Middle frontal gyrus (tissue), 1 donor: ENCODE data around the gene CNN3.

ENCODE experiments used
- DNase-seq: peaks from one replicate; pipeline ENCODE4 v3.0.0-alpha.2; 2015; ENCODE audit warnings: low spot score; ENCODE audit errors: extremely low spot score

The CNN3 gene

DNA sequence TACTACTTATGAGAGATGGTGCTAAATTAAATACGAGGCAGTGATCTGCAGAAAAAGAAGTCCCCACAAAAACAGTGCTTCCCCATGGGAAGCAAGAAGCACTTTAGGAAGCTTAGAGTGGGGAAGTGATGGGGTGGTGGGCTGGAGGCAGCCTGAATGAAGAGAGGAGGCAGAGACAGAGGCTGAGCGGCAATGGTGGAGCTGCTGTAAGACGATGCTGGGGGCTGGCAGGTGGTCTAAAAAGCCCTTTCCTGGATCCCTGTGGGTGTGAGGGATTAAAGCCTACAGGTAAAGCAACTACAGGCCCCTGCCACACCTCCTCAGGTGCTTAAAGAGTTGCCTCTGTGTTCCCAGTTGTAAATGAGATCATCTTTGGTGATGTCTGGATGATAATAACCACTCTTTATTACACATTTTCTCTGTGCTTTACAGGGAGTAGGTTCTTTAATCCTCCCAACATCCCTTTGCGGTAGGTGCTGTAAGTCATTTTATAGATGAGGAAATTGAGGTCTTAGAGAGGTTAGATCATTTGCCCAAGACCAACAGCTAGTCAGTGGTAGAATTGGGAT, 39.2 kb downstream of the CNN3 start:
- DNase-seq: no peak

DNA sequence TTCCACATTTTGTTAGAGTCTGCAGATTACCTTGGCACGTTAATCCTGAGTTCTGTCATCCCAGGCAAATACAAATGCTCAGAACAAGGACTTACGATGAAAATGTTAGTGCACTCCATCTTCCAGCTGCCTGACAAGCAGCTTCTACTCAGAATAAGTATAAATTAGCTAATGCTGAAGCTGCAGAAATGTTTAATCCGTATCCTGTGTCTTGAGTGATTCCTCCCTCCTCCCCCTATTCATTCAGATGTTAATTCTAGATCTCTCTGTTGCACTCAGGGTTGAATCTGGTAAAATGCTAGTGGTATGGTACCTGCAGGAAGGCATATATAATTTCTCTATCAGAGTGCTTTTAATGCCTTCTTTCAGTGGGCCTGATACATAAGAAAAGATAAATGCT, 39.8 kb downstream of the CNN3 start:
- no peak for DNase-seq

DNA sequence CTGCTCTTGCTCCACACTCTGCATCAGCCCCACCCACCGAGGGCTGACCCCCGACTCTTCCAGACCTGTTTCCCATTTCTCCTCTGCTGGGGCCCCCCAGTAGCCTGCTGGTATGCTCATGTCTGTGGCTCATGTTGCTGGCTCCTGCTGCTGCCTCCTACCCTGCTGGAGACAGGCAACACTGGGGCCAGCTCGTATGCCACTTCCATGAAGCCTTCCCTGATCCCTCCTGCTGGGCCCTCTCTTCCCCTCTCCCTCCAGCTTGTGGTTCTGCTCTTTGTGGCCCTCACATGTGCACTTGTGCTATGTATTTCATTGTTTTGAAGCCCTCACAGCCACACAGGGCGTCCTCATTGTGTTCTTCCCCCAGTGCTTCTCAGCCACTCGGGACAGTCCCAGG, 40.5 kb downstream of the CNN3 start:
- DNase-seq: no peak

DNA sequence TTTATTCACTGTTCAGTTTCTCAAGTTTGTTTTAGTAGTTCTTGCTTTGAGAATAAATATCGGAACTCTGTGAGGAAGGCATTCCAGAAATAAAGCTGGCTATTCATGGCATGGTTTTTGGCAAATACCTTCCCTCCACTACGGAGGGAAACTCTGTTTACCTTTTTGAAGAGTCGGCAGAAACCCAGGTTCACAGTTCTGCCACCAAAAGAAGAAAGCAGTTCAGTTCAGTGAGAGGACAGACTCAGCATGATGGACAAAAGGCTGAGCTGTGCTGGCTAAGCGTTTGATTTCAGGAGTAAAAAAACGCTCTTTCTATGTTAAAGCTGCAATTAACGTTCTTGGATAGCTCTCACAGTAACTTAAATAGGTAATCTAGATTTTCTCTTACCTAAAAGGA, 42.4 kb downstream of the CNN3 start:
- DNase-seq: no peak

DNA sequence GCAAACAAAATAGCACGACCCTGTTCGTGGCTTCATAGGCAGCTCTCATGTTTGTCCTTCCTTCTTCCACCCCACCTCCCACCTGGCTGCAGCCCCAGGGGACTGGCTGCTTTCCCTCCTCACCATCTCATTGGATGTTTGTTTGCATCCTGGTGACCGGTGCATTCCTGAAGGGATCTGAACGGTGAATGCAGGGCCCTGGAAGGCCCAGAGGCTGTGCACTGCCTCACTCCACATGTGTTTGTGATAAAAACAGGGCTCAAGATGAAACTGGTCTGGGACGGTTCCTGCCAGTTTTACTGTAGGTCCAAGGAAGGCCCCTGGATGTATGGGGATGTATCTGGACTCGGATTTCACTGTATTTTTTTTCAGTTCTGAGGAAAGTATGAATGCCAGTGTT, 42.8 kb downstream of the CNN3 start:
- no peak for DNase-seq

DNA sequence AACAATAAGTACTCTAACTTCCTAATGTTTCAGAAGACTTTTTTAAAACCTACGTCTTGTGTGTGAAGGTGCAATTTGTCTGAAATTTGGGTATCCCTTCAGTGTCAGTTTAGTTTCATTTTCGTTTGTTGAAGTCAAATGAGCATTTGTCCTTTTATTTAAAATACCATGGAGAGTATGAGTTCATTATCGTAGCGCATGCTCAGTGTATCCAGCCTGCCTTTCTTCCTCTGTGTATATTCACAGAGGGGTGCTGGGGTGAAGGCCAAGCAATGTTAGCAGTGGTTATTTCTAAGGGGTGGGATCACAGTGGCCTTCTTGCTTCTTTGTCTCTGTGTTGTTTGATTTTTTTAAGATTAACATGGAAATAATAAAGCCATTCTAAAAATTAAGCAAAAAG, 43.2 kb downstream of the CNN3 start:
- no peak for DNase-seq

DNA sequence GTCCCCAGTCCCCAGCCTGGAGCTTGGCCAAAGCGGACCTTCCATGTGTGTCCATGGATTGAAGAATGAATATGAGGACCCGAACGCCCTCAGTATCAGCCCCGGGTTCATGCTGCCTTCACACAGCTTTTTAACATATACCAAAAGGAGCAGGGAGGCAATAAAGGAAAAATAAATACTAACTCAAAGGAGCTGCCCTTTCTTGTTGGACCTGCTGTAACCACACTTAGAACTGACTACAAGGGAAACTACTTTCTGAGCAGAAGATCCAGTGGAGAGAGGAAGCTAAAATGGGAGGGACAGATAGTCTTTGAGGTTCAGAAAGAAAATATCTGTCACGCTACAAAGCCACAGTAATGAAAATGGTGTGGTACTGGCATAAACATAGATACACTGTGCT, 48.6 kb downstream of the CNN3 start:
- no peak for DNase-seq

DNA sequence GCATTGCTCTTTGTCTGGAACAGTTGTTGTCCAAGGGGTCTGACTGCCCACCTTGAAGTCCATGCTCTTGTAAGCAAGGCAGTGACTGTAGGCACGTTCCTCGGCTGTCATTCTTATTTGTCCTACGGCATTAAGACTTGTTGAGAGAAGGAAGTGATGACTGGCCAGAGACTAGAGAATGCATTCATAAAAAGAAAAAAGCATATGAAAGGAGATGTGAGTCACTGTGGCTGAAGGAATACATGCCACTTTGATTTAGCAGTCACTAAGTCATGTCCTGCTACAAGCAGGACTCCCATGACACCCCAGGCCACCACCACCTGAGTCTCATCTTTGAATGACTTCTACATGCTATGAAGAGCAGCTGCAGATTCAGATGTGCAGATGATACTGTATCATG, 50.5 kb downstream of the CNN3 start:
- no peak for DNase-seq

DNA sequence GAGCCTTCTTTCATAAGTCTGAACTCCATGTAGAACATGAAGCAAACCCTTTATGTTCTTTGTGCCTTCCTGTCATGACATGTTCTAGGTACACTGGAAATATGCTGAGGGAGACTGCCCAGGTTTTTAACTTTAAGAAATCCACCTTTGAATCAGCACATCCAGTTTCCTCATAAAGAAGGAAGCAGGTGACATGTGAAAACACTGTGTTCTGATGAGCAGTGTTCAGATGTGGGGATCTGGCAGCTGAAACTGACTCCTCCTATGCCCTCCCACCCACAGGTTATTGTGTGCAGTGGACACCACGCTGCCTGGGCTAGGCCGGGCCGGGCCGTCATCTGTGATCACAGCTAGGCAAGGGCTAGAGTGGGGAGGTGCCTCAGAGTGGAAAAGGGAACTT, 51.1 kb downstream of the CNN3 start:
- DNase-seq: no peak

DNA sequence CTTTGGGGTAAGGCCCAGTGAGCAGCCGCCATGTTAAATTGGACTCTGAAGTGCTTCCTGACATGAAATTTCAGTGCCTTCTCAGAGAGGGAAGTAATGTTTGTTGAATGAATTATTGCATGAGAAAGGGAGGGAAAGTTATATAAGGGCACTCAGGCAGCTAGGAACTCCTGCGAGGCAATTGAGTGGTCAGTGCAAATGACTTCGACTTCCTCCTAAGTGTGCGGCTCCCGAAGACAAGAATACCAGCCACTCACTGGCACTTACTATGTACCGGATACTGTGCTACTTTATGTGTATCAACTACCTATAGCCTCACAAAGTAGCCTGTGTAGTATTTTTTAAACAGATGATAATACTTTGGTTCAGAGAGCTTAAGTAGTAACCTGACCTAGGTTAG, 52.5 kb downstream of the CNN3 start:
- DNase-seq: no peak

DNA sequence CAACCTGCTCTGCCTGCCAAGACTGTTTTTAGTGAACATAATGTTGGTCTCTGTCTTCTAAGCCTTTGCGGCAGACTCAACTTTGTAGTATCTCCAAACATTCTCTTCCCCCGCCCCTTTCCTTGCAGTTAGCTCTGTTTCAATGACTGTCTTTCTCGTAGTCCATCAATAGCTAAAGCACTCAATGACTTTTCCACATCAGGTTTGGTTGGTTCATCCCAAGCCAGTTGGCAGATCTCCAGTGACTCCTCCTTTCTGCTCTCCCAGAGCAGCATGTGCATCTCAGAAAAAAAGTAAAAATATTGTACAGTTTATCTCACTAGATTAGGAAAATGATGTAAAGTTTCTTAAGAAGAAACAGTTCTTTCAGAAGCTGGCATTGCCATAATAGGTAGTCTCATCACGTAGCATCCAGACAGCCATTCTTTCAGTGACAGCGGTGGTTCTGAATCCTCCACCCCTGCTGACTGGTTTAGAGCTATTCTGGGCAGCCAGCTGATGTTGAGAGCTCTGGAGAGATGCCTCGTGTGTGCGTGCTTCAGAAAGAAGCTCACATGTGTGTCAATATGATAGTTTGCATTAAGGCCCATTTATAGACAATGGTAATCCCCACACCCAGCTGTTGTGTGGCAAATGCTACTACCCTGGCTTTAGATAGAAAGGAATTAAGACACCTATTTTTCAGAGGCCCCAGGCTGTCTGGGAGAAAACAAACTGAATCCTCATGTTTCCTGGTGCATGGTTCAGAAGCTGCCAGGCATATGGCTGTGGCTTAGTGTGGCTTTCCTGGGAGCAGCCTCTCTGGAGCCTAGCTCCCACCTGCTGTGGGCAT, 53.2 kb downstream of the CNN3 start:
- peak; percentile 77 for DNase-seq

DNA sequence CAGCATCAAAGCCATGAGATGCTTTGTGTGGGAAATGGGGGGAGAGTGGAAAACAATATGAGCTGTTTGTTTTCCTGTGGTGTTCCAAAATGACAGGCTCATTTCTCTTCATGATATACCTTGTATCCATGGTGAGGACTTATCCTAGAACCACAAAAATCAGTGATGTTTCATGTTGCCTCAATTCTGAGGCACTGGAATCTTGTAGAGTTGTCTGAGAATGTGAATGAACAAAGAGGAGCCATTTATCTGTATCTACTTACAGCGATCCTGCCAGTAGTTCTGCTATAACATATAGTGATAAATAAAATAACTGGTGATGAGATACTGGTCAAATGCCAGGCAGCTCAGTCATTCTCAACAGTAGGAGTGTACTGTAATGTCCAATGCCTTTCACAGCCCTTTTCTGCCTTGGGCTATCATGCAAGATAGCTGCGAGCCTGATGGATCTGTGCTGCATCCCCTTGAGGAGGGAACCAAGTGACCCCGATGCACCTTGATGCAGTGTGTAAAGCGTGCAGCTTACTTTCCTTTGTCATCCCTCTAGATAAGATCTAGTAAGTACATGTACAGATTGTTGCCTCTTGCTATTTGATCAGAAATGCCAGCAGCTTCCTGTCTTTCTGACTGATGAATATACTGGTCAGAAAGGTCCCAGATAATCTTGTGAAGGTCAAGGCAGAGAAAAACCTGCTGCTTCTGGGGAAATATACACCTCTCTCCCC, 54.0 kb downstream of the CNN3 start:
- no peak for DNase-seq

DNA sequence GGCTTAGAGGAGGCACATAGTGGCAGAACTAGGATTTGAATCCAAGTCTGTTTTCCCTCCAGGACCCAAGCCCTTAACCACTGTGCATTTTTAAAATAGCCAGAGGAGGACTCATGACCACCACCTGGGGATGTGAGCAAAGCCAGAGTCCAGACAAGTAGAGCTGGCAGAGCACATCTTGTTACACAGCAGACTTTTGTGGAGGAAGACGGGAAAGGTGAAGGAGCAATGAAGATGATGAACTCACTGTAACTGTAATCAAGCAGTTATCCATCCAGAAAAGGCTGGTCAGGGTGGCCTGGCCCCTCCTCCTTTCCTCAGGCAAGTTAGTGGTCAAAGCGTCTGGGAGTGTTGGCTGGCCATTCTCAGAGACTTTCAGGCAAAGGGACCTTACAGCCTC, 55.9 kb downstream of the CNN3 start:
- no peak for DNase-seq

DNA sequence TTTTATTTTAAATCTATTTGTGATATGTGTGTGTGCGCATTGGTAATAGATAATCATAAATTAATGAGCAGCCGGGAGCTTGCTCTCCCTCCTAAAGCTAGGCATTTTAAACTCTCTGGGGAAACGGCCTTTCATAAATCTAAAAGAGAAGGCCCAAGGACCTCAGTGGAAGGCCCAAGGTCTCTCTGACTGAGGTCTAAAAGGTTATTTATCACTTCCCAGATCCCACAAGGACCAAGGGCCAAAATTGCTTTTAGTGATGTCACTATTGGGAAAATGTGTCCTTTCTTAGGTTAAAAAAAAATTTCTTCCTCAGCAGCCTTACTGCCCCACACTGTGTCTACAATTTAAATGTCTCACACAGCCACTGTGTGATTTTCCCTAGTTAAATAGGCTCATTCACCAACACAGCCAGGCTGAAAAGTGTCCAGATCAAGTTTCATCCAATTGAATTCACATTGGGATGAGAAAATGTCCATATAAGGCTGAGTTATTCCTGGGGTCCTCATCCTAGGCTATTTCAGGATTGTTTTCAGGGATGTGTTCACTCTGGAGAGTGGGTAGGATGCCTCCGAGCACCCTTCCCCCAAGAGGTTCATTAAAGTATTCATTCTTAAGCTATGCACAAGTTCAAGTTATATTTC, 60.6 kb downstream of the CNN3 start:
- DNase-seq: no peak

DNA sequence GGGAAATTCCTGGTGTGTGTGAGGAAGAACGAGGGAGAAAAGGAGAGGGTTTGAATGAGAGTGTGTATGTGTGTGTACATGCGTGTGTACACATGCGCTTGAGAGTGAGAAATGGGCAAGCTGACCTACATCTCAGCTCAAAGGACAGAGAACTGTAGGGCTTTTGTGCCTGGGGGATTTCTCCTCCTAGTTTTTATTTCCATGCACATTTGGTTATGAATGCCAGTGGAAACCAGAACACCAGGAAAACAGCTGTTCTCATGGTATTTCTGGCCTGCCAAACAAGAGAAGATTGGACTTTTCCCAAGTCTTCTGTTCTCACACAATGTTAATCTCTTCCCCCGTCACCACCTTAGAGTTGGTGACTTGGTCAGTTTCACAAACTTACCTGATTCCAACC, 61.5 kb downstream of the CNN3 start:
- peak; percentile 12 for DNase-seq

DNA sequence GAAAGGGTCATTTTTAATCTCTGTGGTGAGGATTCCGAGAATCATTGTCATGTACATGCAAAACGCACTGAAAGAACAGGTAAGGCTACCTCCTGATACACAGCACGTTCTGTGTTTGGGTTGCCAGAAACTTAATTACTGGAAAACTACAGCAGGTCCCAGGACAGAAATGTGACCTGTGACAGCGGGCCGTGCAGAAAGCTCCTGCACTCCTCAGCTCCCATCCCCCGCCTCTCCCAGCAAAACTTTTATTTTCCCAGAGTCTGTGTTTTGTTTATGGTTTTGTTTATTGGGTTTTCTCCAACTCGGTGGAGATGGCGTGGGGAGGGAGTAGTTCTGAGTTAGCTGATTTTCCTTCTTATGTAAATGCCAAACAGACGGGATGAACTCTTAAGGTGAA, 62.1 kb downstream of the CNN3 start:
- DNase-seq: no peak

DNA sequence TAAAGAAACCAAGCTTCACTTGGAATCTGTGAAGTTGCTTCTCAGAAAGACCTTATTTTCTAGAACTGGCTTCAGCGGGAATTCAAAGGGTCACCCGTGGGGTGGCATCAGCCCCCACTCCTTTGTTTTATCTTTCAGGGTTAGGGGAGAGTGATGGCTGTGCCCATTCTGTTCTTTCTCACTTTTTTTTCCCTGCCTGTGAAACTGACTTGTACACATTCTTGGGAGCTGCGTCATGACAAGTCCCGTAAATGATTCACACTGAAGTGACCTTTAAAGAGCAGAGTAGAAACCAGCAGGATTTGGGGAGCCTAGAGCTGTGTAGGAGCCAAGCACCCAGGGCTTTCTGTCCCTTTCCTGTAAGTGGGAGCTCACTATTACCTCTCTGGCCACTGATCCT, 63.0 kb downstream of the CNN3 start:
- no peak for DNase-seq

DNA sequence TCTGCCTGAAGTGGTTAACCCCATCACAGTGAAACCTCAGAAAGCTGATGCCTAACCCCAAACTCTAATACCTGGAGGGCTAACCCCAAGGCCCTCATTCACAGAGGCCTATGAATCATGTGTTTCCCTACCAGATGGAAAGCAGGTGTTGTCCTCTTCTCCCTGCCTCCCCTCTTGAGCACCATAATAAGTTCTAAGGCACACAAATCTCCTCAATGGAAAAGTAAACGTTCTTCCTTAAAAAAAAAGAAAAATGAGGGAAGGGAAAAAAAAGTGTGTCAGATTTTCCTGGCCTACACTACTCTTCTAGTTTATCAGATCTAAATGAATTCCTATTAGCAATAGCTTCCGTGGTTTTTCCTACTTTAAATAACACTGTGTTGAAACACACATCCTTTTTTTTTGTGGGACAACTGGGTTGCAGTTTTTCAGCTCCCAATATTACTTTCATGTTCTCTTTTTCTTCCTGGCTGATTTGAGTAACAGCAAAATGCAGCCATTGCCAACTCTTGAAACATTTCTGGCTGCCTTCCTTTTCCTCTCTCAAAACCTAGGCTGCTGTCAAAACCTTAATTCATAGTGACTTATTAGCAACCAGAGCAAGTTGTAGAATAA, 63.5 kb downstream of the CNN3 start:
- no peak for DNase-seq

DNA sequence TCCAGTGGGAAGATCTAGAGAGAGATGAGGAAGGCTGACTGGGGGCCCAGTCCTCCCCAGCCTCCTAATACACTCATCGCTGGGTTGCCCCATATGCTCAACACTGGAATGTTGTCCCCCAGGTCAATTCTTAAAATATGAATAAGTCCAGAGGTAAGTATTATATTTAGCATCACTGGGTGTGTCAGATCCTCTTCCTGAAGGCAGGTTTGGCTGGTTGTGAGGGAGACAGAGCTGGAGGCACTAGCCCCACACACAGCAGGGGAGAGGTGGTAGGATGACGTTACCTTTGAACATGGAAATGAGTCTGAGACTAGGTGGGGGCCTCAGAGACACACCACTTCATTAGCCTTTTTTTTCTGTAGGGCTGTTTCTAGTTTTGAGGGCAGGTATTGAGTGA, 64.2 kb downstream of the CNN3 start:
- DNase-seq: no peak

DNA sequence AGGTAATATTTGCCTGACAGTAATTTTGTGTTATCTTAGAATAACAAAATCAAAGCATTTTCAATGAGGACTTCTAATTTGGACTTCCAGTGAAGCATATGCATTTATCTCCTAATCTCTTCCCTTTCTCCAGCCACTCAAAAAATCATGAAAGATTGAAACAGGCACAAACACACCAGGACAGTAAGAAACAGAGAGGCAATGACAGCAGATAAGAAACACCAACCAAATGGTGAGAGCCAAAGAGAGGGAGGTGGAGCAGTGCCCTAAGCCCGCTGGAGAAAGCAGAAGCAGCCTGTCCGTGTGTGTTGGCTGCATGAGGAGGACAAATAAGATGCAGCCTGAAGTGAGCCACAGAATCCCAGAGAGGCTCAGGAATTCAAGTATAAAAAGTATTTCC, 67.7 kb downstream of the CNN3 start:
- DNase-seq: no peak

DNA sequence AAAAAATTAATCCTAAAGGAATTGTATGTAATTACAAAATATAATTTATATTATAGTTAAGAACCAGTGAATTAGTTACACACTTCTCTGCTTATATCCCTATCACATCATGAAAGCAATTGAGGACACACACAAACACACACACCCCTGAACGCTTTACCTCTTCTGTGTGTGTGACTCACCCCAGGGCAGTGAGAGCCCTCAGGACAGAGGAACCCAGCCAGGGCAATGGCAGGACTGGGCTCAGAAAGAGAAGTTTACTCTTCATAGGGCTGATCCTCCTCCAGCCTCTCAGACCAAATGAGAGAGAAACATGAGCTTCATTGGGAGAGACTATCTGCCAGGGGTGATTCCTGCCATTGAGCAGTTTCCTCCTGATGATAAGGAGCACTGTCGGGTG, 68.6 kb downstream of the CNN3 start:
- DNase-seq: no peak

DNA sequence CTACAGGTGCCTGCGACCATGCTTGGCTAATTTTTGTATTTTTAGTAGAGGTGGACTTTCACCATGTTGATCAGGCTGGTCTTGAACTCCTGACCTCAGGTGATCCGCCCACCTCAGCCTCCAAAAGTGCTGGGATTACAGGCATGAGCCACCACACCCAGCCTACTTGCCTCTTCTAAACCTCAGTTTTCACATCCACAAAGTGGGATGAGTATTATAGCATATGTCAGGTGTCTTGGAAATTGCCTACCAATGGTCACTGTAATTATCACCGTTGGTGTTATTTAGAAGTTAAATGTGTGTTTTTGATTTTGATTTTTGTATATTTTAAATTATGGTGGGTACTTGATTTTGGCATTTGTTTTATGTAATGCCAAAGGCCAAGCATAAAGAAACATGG, 70.0 kb downstream of the CNN3 start:
- DNase-seq: no peak
